Endothelial cell (in vitro differentiated cells): ENCODE results near the gene PLET1. TPM values are rescaled to one million over a fixed set of nuclear protein-coding genes. Genes with fewer than 3 reads are reported as not detected.

Source experiments
- DNase-seq: peaks from one replicate; pipeline ENCODE4 v3.0.0; 2021; ENCODE audit warnings: low spot score
- H3K27ac Mint-ChIP-seq: one replicate; pipeline ENCODE4 v1.8.0; 2021; ENCODE audit warnings: mixed read lengths, inconsistent platforms; ENCODE audit not compliant: unreplicated experiment
- H3K27me3 Mint-ChIP-seq: one replicate; pipeline ENCODE4 v1.8.0; 2021; ENCODE audit warnings: mild to moderate bottlenecking, moderate library complexity, mixed read lengths, inconsistent platforms; ENCODE audit not compliant: unreplicated experiment
- H3K36me3 Mint-ChIP-seq: one replicate; pipeline ENCODE4 v1.8.0; 2021; ENCODE audit warnings: mild to moderate bottlenecking, low read depth, mixed read lengths, inconsistent platforms; ENCODE audit not compliant: unreplicated experiment
- H3K4me1 Mint-ChIP-seq: one replicate; pipeline ENCODE4 v1.8.0; 2021; ENCODE audit warnings: mild to moderate bottlenecking, mixed read lengths, inconsistent platforms; ENCODE audit not compliant: unreplicated experiment
- H3K4me3 Mint-ChIP-seq: one replicate; pipeline ENCODE4 v1.8.0; 2021; ENCODE audit warnings: mild to moderate bottlenecking, mixed read lengths, inconsistent platforms; ENCODE audit not compliant: unreplicated experiment
- H3K9me3 Mint-ChIP-seq: one replicate; pipeline ENCODE4 v1.8.0; 2021; ENCODE audit warnings: mixed read lengths, inconsistent platforms; ENCODE audit not compliant: unreplicated experiment
- CTCF ChIP-seq: fragments of 200-600 bp; sonication (generic); IDR thresholded peaks from one replicate; pipeline ENCODE4 v1.5.0; 2021; ENCODE audit warnings: antibody characterized with exemption; ENCODE audit not compliant: unreplicated experiment
- total RNA-seq: library from RNA; stranded (reverse); fragmentation: NEBNext Ultra II Directional; extraction: Animal tissue kit (Norgen Biotek cat#: 25700); gene quantifications from one replicate; pipeline ENCODE4 v1.2.1, GENCODE V29; 2021; ENCODE audit not compliant: unreplicated experiment

The PLET1 gene
- total RNA-seq, 1 donor from 2014 or later, result not detected

DNA sequence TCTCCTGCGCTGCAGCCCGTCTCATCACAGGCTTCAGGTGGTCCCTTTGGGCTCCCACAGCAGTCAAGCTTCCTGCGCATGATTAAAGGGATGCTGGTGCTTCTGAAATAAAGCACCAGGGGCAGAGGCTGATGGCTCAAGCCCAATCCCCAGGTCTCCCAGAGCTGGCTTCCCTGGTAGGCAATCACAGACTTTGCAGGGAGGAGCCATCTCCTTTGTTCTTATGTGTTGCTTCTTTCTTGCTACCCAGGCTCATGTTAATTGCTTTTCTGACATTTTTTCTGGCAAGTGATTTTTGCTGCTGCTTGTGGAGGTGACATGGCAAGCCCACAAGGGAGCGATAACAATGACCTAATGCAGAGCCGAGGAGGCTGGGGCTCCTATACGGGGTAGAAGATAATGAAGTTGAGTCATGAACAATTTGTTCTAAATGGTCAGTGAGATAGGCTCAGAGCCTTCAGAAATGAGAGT is 25.2 kb upstream of the PLET1 start:
- TF ChIP-seq CTCF, result no peak
- Mint-ChIP-seq H3K4me3 (no peak overlapping the region), H3K9me3 (no peaks in the 10 kb centered on the region), H3K4me1 (no peaks in the 10 kb centered on the region), H3K27me3 (peaks cover 3% of the 10 kb centered on the region), H3K36me3 (no peaks in the 10 kb centered on the region), H3K27ac (no peak overlapping the region)
- DNase-seq, result no peak

GRCh38 chr11:112281726-112282125 is 21.1 kb upstream of the PLET1 start:
- Mint-ChIP-seq H3K27me3 (peaks cover 3% of the 10 kb centered on the region), H3K9me3 (no peaks in the 10 kb centered on the region), H3K27ac (no peak overlapping the region), H3K4me1 (no peaks in the 10 kb centered on the region), H3K4me3 (no peak overlapping the region), H3K36me3 (no peaks in the 10 kb centered on the region)
- DNase-seq, result no peak
- TF ChIP-seq CTCF, result no peak

GRCh38 chr11:112280268-112281126 is 19.8 kb upstream of the PLET1 start:
- peak; percentile 58 for TF ChIP-seq CTCF
- no peak overlapping the region for H3K27ac Mint-ChIP-seq
- no peaks in the 10 kb centered on the region for H3K36me3 Mint-ChIP-seq
- peaks cover 3% of the 10 kb centered on the region for H3K4me1 Mint-ChIP-seq
- H3K27me3 Mint-ChIP-seq, result peaks cover 4% of the 10 kb centered on the region
- peak; percentile 64 for DNase-seq
- peak overlapping the region; percentile 69 for H3K4me3 Mint-ChIP-seq
- no peaks in the 10 kb centered on the region for H3K9me3 Mint-ChIP-seq

DNA sequence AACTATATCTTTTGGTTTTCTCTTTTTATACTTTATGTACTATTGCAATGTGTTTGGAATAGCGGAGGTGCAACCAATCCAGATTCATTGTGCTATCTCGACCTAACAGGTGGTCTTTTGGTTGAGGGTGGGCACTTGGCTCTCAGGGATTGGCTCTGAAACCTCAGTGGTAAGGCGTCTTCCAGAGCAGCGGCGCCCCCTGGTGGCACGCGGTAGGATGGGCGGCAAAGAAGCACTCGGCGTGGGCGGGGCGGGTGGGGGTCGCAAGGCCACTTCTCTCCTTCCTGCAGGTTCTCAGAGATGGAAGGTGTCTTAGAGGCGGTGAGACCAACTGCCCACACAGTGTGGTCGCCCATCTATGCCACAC is 19.2 kb upstream of the PLET1 start:
- H3K4me1 Mint-ChIP-seq, result peaks cover 3% of the 10 kb centered on the region
- peak; percentile 79 for TF ChIP-seq CTCF
- no peak overlapping the region for H3K4me3 Mint-ChIP-seq
- H3K27ac Mint-ChIP-seq, result no peak overlapping the region
- DNase-seq, result peak; percentile 76
- no peaks in the 10 kb centered on the region for H3K36me3 Mint-ChIP-seq
- no peaks in the 10 kb centered on the region for H3K9me3 Mint-ChIP-seq
- H3K27me3 Mint-ChIP-seq, result peaks cover 5% of the 10 kb centered on the region

DNA sequence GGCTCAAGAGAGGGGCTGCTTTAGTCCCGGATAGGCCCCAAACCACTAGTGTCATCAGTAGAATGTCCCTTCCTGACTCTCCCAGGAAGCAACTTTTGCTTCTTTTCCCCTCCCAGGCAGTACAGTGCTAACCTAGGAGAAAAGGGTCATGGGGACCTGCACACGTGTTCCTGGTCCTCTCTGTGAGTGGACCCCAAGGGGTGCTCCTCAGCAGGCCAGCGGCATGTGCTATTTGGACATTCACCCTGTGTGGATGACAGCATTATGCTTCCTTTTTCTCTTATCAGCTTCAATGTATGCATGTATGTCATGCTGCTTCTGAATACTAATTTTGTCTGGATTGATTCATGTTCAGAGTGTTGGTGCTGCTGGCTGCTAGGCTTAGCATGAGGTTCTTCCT is 18.1 kb upstream of the PLET1 start:
- Mint-ChIP-seq H3K27ac (no peak overlapping the region), H3K9me3 (no peaks in the 10 kb centered on the region), H3K27me3 (peaks cover 9% of the 10 kb centered on the region), H3K4me1 (peaks cover 3% of the 10 kb centered on the region), H3K36me3 (no peaks in the 10 kb centered on the region), H3K4me3 (no peak overlapping the region)
- no peak for DNase-seq
- no peak for TF ChIP-seq CTCF
